ENCODE results near the gene GRM5.
"Not testable (repeated sequence)": the region's sequence is repeated elsewhere in the genome, so short reads cannot be mapped to it uniquely, and the experiment has no call there.

DNA sequence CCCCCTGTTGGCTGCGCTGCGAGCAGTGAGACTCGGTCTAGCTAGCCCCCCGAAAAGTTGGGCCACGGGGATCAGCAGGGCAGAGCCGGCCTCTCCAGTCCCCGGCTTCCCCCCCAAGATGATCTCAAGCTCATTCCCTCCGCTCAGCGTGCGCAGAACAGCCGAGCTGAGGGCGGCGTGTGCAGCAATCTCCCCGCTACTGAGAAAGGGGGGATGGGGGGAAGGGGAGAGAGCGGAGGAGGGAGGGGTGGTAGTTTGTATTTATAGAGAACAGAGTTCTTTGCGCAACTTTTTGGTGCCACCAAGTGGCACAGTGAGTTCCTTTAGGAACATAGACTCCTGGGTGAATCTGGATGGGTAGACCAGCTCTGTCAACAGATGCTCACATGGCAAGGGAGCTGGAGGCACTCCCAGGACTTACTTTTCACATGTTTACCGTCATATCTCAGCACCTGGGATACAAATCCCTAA is 2.3 kb downstream of the GRM5 start:
- TF ChIP-seq, protein P1, sequence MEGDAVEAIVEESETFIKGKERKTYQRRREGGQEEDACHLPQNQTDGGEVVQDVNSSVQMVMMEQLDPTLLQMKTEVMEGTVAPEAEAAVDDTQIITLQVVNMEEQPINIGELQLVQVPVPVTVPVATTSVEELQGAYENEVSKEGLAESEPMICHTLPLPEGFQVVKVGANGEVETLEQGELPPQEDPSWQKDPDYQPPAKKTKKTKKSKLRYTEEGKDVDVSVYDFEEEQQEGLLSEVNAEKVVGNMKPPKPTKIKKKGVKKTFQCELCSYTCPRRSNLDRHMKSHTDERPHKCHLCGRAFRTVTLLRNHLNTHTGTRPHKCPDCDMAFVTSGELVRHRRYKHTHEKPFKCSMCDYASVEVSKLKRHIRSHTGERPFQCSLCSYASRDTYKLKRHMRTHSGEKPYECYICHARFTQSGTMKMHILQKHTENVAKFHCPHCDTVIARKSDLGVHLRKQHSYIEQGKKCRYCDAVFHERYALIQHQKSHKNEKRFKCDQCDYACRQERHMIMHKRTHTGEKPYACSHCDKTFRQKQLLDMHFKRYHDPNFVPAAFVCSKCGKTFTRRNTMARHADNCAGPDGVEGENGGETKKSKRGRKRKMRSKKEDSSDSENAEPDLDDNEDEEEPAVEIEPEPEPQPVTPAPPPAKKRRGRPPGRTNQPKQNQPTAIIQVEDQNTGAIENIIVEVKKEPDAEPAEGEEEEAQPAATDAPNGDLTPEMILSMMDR (IDR thresholded peaks at IDR 0.05) = not testable (repeated sequence)
- not testable (repeated sequence) for TF ChIP-seq POLR2A (IDR thresholded peaks at IDR 0.05)
